AG09309 (cell line): ENCODE measurements around the gene GSTCD.

ENCODE experiments used
- DNase-seq: peaks from one replicate; pipeline ENCODE4 v3.0.0-alpha.2; 2010; ENCODE audit warnings: low read depth
- H3K4me3 ChIP-seq: 2 replicates; pipeline ENCODE4 v1.5.1; 2011; ENCODE audit warnings: mild to moderate bottlenecking, low read depth, low read length, moderate library complexity; ENCODE audit not compliant: control insufficient read depth
- CTCF ChIP-seq: IDR thresholded peaks from 2 replicates; pipeline ENCODE4 v1.5.1; 2011; ENCODE audit warnings: mild to moderate bottlenecking, low read depth, low read length, inconsistent platforms; ENCODE audit not compliant: insufficient read depth, control insufficient read depth; ENCODE audit errors: missing control alignments

GSTCD gene

DNA sequence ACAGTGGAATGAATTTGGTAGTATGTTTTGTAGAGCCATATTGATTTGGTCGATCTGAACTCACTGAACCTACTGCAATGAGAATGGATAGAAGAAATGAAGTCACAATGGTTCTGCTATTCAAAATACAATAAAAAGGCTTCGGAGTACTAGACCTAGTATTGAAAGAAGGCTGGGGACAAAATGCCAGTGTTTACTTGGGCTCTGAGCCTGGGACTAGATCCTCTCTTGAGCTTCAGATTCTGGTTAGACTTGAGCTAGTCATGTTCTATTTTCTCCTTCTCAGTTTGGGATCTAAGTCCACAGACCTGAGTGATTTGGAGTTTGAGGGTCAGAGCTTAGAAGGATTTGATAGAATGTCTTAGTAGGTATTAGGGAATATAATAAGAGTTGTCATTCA lies 10.0 kb upstream of the GSTCD start:
- no peak for DNase-seq
- H3K4me3 ChIP-seq: no peak overlapping the region
- no peak for TF ChIP-seq CTCF

- TF ChIP-seq CTCF: no peak
- peak overlapping the region; percentile 71 for H3K4me3 ChIP-seq
- DNase-seq: no peak
These were observed 803 bp upstream of the GSTCD start for GRCh38 chr4:105707782-105708180.

GRCh38 chr4:105709081-105709450 lies 482 bp downstream of the GSTCD start:
- no peak for TF ChIP-seq CTCF
- peak overlapping the region; percentile 71 for H3K4me3 ChIP-seq
- DNase-seq: no peak

GRCh38 chr4:105710012-105710600 lies 1.5 kb downstream of the GSTCD start:
- no peak overlapping the region for H3K4me3 ChIP-seq
- no peak for TF ChIP-seq CTCF
- no peak for DNase-seq

GRCh38 chr4:105710678-105711077 lies 2.1 kb downstream of the GSTCD start:
- no peak for DNase-seq
- no peak for TF ChIP-seq CTCF
- no peak overlapping the region for H3K4me3 ChIP-seq

DNA sequence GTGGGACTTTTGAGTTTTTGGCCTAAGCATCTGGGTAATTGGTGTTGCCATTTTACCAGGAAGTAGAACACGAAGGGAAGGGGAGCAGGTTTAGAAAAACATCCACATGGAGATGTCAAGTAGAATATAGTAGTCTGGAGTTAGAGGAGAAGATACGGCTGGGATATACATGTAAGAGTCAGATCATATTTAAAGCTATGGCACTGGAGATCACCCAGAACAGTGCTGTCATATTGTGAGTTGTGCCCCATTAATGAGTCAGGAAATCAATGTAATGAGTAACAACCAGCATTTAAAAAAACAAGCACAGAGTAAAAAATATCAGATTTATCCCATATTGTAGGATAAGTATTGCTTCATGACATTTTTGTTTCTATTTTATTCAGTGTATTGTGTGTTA lies 4.2 kb downstream of the GSTCD start:
- DNase-seq: no peak
- H3K4me3 ChIP-seq: no peak overlapping the region
- TF ChIP-seq CTCF: no peak

DNA sequence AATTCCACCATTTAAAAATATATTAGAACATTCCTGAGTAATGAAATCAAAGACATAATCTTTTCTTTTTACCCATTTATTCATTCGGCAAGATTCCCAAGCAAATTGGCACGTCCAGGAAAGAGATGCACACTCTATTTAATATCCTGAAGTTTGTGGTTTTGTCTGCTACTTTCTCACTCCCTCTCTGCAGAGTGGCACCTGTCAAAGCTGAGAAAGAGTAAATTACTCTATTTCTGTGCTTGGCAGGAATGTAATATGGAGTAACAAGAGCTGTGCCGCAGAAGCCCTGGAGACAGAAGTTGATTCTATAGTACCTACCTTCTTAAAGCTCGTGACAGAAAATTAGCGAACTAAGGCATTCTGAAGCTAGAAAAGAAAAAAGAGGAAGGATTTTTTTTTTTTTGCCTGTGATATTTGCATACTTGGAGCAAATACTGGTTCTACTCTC lies 5.5 kb downstream of the GSTCD start:
- DNase-seq: no peak
- TF ChIP-seq CTCF: no peak
- no peak overlapping the region for H3K4me3 ChIP-seq
